T-cell (primary cell): ENCODE results near the gene PPP4C. TPM values are rescaled to one million over a fixed set of nuclear protein-coding genes. Genes with fewer than 3 reads are reported as not detected.
A peak's percentile ranks its signal among the peaks of the same experiment; 100 is the strongest.
"Not testable (repeated sequence)": the region's sequence is repeated elsewhere in the genome, so short reads cannot be mapped to it uniquely, and the experiment has no call there.

Source experiments
- ATAC-seq, 4 experiments: fragments of 200-7000 bp in 3 of 4; fragments of 150-1000 bp in 1 of 4; cut with Tn5 transposase; replicated peaks in 1 of 4; 1 replicate in 3 of 4; 2 replicates in 1 of 4; pipeline ENCODE4 v1.10.0; 2021; ENCODE audit warnings: moderate library complexity in 3 of 4, mild to moderate bottlenecking in 2 of 4, moderate number of reproducible peaks in 1 of 4
- CTCF ChIA-PET, 2 donors: fragments of 300-600 bp; sonication (Branson Sonifier 250); formaldehyde crosslinking; loops; one replicate each; lab custom pipeline; 2022; ENCODE audit warnings: antibody characterized with exemption in 2 of 2; lab: Charles Lee
- POLR2A ChIA-PET, 2 donors: fragments of 300-600 bp; sonication (Branson Sonifier 250); formaldehyde crosslinking; loops; one replicate each; lab custom pipeline; 2022; ENCODE audit warnings: antibody characterized with exemption in 2 of 2; lab: Charles Lee
- DNase-seq, 35 experiments: peaks; one replicate each; pipeline versions ENCODE4 v3.0.0 to v3.0.0-alpha.2; 2013 to 2023
- H3K27ac ChIP-seq: one replicate; pipeline ENCODE4 v1.5.1; 2013; ENCODE audit warnings: low read length
- H3K27me3 ChIP-seq, 2 experiments: replicated peaks in 1 of 2; 1 replicate in 1 of 2; 2 replicates in 1 of 2; pipeline versions ENCODE4 v1.6.1 to v1.7.0; 2013; ENCODE audit warnings: low read length in 1 of 2, mixed read lengths in 1 of 2; ENCODE audit not compliant: control insufficient read depth in 2 of 2, insufficient read depth in 2 of 2; ENCODE audit errors: extremely low read depth in 1 of 2
- H3K36me3 ChIP-seq, 2 donors: 1 replicate in 1 of 2; 2 replicates in 1 of 2; pipeline versions ENCODE4 v1.6.1 to v1.7.0; 2013; ENCODE audit warnings: low read length in 1 of 2; ENCODE audit not compliant: control insufficient read depth in 2 of 2, insufficient read depth in 1 of 2; ENCODE audit errors: extremely low read depth in 1 of 2
- H3K4me1 ChIP-seq, 2 experiments: 1 replicate in 1 of 2; 2 replicates in 1 of 2; pipeline versions ENCODE4 v1.6.1 to v1.7.0; 2013; ENCODE audit warnings: low read length in 2 of 2, mixed read lengths in 1 of 2; ENCODE audit not compliant: insufficient read depth in 2 of 2, control insufficient read depth in 1 of 2; ENCODE audit errors: extremely low read depth in 1 of 2
- H3K4me3 ChIP-seq, 2 donors: 1 replicate in 1 of 2; 2 replicates in 1 of 2; pipeline versions ENCODE4 v1.5.1 to v1.7.0; 2013; ENCODE audit warnings: mild to moderate bottlenecking in 2 of 2, low read length in 1 of 2, moderate library complexity in 1 of 2; ENCODE audit not compliant: control insufficient read depth in 1 of 2; ENCODE audit errors: extremely low read depth in 1 of 2
- H3K9me3 ChIP-seq: 2 replicates; pipeline ENCODE4 v1.7.0; 2013
- H3K27ac Mint-ChIP-seq, 2 donors: one replicate each; pipeline ENCODE4 v1.8.0; 2020 to 2021; ENCODE audit warnings: mild to moderate bottlenecking in 2 of 2, mixed read lengths in 2 of 2
- H3K27me3 Mint-ChIP-seq, 2 donors: one replicate each; pipeline ENCODE4 v1.8.0; 2021 to 2022; ENCODE audit warnings: mixed read lengths in 2 of 2
- H3K36me3 Mint-ChIP-seq: one replicate; pipeline ENCODE4 v1.8.0; 2021; ENCODE audit warnings: mixed read lengths
- H3K4me1 Mint-ChIP-seq, 3 donors: one replicate each; pipeline ENCODE4 v1.8.0; 2020 to 2022; ENCODE audit warnings: mixed read lengths in 3 of 3, mild to moderate bottlenecking in 1 of 3
- H3K4me3 Mint-ChIP-seq, 3 donors: one replicate each; pipeline ENCODE4 v1.8.0; 2020 to 2022; ENCODE audit warnings: mild to moderate bottlenecking in 3 of 3, mixed read lengths in 3 of 3, moderate library complexity in 3 of 3
- H3K9me3 Mint-ChIP-seq, 3 donors: one replicate each; pipeline ENCODE4 v1.8.0; 2020 to 2022; ENCODE audit warnings: mixed read lengths in 3 of 3
- WGBS: methylation state at CpG from one replicate; pipeline ENCODE4 v1.1.5; 2013; ENCODE audit warnings: missing lambda C conversion rate; ENCODE audit not compliant: insufficient coverage; 5-methylcytosine and 5-hydroxymethylcytosine counted together
- total RNA-seq, 35 experiments: library from RNA in 6 of 35; stranded (reverse) in 6 of 35; fragments of 120-200 nt in 1 of 35; gene quantifications; one replicate each; pipeline versions ENCODE4 v1.2.1 to v1.2.4 and lab custom pipeline; 2013 to 2026

PPP4C gene
- total RNA-seq, 5 donors from 2014 or later (not counting 1 experiment from before 2014, with no cell fraction given), result 71.2 to 110 (median 97.9) TPM

DNA sequence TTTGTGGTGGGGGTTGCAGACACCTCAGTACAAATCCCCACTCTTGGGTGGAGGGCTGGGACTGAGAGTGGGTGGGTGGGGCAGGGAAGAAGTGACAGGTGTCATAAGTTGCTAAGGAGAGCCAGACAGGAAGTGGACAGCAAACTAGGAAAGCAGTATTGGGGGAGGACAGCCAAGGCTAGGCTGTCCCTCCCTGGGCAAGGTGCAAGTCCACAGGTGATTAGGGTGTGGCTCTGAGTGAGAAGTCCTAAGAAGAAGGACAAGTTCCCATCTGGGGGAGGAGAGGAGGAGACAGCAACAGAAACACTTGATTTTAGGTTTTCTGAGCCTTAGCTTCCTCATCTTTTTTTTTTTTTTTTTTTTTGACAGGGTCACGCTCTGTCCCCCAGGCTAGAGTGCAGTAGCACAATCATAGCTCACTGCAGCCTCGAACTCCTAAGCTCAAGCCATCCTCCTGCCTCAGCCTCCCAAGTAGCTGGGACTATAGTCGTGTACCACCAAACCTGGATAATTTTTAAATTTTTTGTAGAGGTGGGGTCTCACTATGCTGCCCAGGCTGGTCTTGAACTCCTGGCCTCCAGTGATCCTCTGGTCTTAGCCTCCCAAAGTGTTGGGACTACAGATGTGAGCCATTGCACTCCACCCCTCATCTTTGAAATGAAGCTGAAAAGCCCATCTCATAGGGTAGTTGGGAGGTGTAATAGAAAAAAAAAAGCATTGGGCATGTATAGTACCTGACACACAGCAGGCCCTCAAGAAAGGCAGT is 44.7 kb downstream of the PPP4C start:
- Mint-ChIP-seq H3K27ac (peak overlapping the region; percentile 74 to 83), H3K27me3 (no peaks in the 10 kb centered on the region), H3K9me3 (no peaks in the 10 kb centered on the region), H3K36me3 (peaks cover 13% of the 10 kb centered on the region), H3K4me3 (peak overlapping the region in 2 of 3 donors; percentile 17 to 27), H3K4me1 (peaks cover 24 to 28% (median 26%) of the 10 kb centered on the region in 3 donors)
- no CpG with 5 or more reads among the region's 3 CpGs for WGBS
- ChIA-PET CTCF (interaction anchor here in 1 of 2 donors (1.2 kb wide), 1 partner anchor 431 kb away, joined by 3 read pairs; no protein-coding TSS in a partner anchor), POLR2A (interaction anchor here in 1 of 2 donors (0.7 kb wide), 1 partner anchor 221 kb away, joined by 3 read pairs; no protein-coding TSS in a partner anchor)
- no peaks in the 10 kb centered on the region for H3K9me3 ChIP-seq
- H3K27me3 ChIP-seq, result no peaks in the 10 kb centered on the region
- peaks cover 9 to 35% of the 10 kb centered on the region in 2 experiments for H3K4me1 ChIP-seq
- no peak overlapping the region for H3K27ac ChIP-seq
- DNase-seq, result no peak
- no peak overlapping the region for H3K4me3 ChIP-seq
- H3K36me3 ChIP-seq, result peaks cover 8 to 33% of the 10 kb centered on the region in 2 donors
- ATAC-seq, result no peak

DNA sequence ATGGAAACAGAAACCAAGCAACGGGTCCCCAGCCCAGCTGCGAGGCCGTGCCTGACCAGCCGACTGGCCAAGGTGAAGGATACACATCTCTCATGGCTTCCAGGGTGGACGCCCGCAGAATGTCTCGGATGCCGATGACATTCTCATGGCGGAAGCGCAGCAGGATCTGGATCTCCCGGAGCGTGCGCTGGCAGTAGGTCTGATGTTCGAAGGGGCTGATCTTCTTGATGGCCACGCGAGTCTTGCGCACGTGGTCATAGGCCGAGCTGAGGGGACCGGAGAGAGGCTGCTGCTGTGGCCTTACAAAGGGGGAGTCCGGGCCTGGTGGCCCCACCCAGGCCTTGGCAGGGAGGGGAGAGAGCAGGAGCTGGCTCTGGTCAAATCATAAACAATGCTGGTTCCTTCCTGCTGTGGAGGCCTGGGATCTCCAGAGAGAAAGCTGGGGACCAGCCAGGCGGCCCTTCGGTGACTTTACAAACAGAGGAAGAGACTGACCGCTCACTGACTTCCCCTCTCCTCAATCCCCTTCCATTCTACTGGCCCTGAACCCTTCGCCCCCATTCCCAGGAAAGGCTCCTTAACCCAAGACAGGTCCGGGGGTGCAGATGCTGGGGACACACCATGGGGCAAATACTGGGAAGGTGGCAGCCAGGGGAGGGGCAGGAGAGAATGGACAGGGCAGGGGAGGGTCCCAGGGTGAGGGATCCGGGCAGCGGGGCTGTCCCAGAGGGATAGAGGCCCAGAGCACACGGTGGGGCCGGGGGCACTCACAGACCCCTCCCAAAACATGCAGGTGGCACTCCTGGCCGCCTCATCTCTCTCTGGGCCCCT is 46.2 kb downstream of the PPP4C start:
- ATAC-seq (no peak), DNase-seq (no peak)
- peaks cover 9 to 31% of the 10 kb centered on the region in 2 experiments for H3K4me1 ChIP-seq
- H3K27ac ChIP-seq, result peak overlapping the region; percentile 63
- H3K27me3 ChIP-seq, result no peaks in the 10 kb centered on the region
- peaks cover 13% of the 10 kb centered on the region for H3K36me3 Mint-ChIP-seq
- H3K27me3 Mint-ChIP-seq, result no peaks in the 10 kb centered on the region
- H3K4me3 ChIP-seq, result peak overlapping the region; percentile 82 to 90
- peaks cover 5 to 24% of the 10 kb centered on the region in 2 donors for H3K36me3 ChIP-seq
- H3K9me3 Mint-ChIP-seq, result no peaks in the 10 kb centered on the region
- ChIA-PET CTCF (no interaction called here), POLR2A (no interaction called here)
- H3K4me1 Mint-ChIP-seq, result peaks cover 24 to 28% (median 25%) of the 10 kb centered on the region in 3 donors
- H3K27ac Mint-ChIP-seq, result peak overlapping the region; percentile 81 to 87
- WGBS, result 86% methylated on average over 29 of the region's 31 CpGs
- H3K4me3 Mint-ChIP-seq, result peak overlapping the region; percentile 87 to 88 (median 87)
- no peaks in the 10 kb centered on the region for H3K9me3 ChIP-seq

DNA sequence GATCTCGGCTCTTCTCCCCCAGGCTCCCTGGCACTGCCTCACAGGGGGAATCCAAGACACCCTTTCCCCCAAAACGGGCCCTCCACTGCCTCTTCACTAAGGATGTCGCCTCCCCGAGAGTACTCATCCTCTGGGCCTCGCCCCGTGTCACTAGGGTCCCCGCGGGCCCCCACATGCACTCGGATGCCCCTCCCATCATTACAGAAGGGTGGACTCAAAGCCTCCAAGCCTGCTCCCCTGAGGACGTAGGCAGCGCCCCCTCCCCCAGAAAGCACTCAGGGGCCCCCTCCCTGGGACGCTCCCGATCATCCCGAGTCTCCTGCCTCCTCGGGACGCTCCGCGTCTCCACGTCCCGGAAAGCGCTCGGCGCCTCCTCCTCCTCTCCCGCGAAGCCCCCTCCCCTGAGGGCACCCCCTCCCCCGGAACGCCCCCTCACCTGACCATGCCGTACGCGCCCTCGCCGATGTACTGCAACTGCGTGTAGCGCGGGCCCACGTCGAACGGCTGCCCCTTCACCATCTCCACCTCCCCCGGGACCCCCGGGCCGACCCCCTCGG is 46.9 kb downstream of the PPP4C start:
- no peaks in the 10 kb centered on the region for H3K9me3 ChIP-seq
- DNase-seq (peak in 7 of 35 experiments; percentile 2 to 37 (median 9)), ATAC-seq (peak; percentile 28 to 43 (median 34))
- H3K27me3 ChIP-seq, result no peaks in the 10 kb centered on the region
- no peaks in the 10 kb centered on the region for H3K27me3 Mint-ChIP-seq
- peak overlapping the region; percentile 82 to 90 for H3K4me3 ChIP-seq
- peaks cover 5 to 17% of the 10 kb centered on the region in 2 donors for H3K36me3 ChIP-seq
- peaks cover 13% of the 10 kb centered on the region for H3K36me3 Mint-ChIP-seq
- ChIA-PET POLR2A (interaction anchor here (0.7 to 0.9 kb wide), 3 partner anchors 59 to 367 kb away, joined by 3 to 8 read pairs (median 7); no protein-coding TSS in a partner anchor), CTCF (interaction anchor here in 1 of 2 donors (0.8 kb wide), 1 partner anchor 32 kb away, joined by 3 read pairs; no protein-coding TSS in a partner anchor)
- H3K4me3 Mint-ChIP-seq, result peak overlapping the region; percentile 87 to 88 (median 87)
- H3K27ac Mint-ChIP-seq, result peak overlapping the region; percentile 77 to 87
- peaks cover 24 to 28% (median 25%) of the 10 kb centered on the region in 3 donors for H3K4me1 Mint-ChIP-seq
- no peaks in the 10 kb centered on the region for H3K9me3 Mint-ChIP-seq
- WGBS, result 0% methylated on average over 17 of the region's 42 CpGs
- H3K4me1 ChIP-seq, result peaks cover 9 to 31% of the 10 kb centered on the region in 2 experiments
- peak overlapping the region; percentile 63 for H3K27ac ChIP-seq

DNA sequence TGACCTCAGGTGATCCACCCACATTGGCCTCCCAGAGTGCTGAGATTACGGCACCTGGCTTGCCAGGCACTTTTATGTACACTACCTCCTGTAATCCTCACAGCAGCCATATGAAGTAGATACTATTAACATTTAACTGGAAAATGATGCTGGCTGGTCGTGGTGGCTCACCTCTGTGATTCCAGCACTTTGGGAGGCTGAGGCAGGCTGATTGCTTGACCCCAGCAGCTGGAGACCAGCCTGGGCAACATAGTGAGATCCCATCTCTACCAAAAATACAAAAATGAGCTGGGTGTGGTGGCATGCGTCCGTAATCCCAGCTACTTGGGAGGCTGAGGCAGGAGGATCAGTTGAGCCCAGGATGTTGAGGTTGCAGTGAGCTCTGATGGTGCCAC is 49.2 kb downstream of the PPP4C start:
- peaks cover 19 to 25% (median 20%) of the 10 kb centered on the region in 3 donors for H3K4me1 Mint-ChIP-seq
- ChIA-PET POLR2A (interaction anchor here in 1 of 2 donors (0.7 kb wide), 1 partner anchor 8 kb away, joined by 9 read pairs; no protein-coding TSS in a partner anchor), CTCF (no interaction called here)
- peaks cover 9 to 30% of the 10 kb centered on the region in 2 experiments for H3K4me1 ChIP-seq
- peaks cover 0 to 4% of the 10 kb centered on the region in 2 donors for H3K36me3 ChIP-seq
- H3K27me3 ChIP-seq, result no peaks in the 10 kb centered on the region
- H3K9me3 ChIP-seq, result no peaks in the 10 kb centered on the region
- peaks cover 4% of the 10 kb centered on the region for H3K36me3 Mint-ChIP-seq
- no peak overlapping the region for H3K27ac Mint-ChIP-seq
- H3K27ac ChIP-seq, result no peak overlapping the region
- no peaks in the 10 kb centered on the region for H3K27me3 Mint-ChIP-seq
- H3K4me3 ChIP-seq, result no peak overlapping the region
- DNase-seq, result no peak
- ATAC-seq, result no peak
- no peaks in the 10 kb centered on the region for H3K9me3 Mint-ChIP-seq
- H3K4me3 Mint-ChIP-seq, result no peak overlapping the region
- WGBS, result no CpG with 5 or more reads among the region's 4 CpGs

DNA sequence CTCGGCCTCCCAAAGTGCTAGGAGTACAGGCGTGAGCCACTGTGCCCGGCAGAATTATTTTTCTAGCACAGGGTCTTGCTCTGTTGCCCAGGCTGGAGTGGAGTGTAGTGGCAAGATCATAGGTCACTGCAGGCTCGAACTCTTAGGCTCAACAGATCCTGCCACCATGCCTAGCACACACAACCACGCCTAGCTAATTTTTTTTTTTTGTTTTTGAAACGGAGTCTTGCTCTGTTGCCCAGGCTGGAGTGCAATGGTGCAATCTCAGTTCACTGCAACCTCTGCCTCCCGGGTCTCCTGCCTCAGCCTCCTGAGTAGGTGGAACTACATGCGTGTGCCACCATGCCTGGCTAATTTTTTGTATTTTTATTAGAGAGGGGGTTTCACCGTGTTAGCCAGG is 49.9 kb downstream of the PPP4C start:
- CTCF ChIA-PET, H3K4me3 Mint-ChIP-seq, H3K9me3 ChIP-seq, H3K36me3 ChIP-seq, H3K27ac ChIP-seq, H3K4me3 ChIP-seq, DNase-seq, H3K36me3 Mint-ChIP-seq, H3K9me3 Mint-ChIP-seq, H3K27ac Mint-ChIP-seq, H3K27me3 ChIP-seq, ATAC-seq, H3K27me3 Mint-ChIP-seq: not testable (repeated sequence)
- POLR2A ChIA-PET, result interaction anchor here in 1 of 2 donors (0.7 kb wide), 1 partner anchor 8 kb away, joined by 9 read pairs; no protein-coding TSS in a partner anchor
- peaks cover 5 to 26% of the 10 kb centered on the region in 2 experiments for H3K4me1 ChIP-seq
- peaks cover 16 to 19% (median 18%) of the 10 kb centered on the region in 3 donors for H3K4me1 Mint-ChIP-seq
- WGBS, result 100% methylated on average over 2 of the region's 9 CpGs
